ENCODE data around the gene KRT33A. TPM values are rescaled to one million over a fixed set of nuclear protein-coding genes. Genes with fewer than 3 reads are reported as not detected.
"Not testable (repeated sequence)": the region's sequence is repeated elsewhere in the genome, so short reads cannot be mapped to it uniquely, and the experiment has no call there.

KRT33A gene
- total RNA-seq, 1 donor from 2014 or later = not detected

GRCh38 chr17:41363881-41364280 lies 13.3 kb upstream of the KRT33A start:
- DNase-seq (ENCODE audit: low read depth in 2 of 2) = no peak

- DNase-seq (ENCODE audit: low read depth in 2 of 2) = no peak
These were observed 9.8 kb upstream of the KRT33A start for GRCh38 chr17:41360296-41360995.

GRCh38 chr17:41354536-41354935 lies 3.9 kb upstream of the KRT33A start:
- no peak for DNase-seq (ENCODE audit: low read depth in 2 of 2)

- DNase-seq (ENCODE audit: low read depth in 2 of 2) = no peak
These were observed 2.2 kb upstream of the KRT33A start for GRCh38 chr17:41352597-41353366.

- DNase-seq (ENCODE audit: low read depth in 2 of 2) = no peak
These were observed 549 bp upstream of the KRT33A start for GRCh38 chr17:41351177-41351576.

GRCh38 chr17:41347869-41348760 lies 2.5 kb downstream of the KRT33A start:
- no peak for DNase-seq (ENCODE audit: low read depth in 2 of 2)

- DNase-seq (ENCODE audit: low read depth in 2 of 2) = not testable (repeated sequence)
These were observed 4.2 kb downstream of the KRT33A start for GRCh38 chr17:41346421-41346820.

- no peak for DNase-seq (ENCODE audit: low read depth in 2 of 2)
These were observed 4.6 kb downstream of the KRT33A start for GRCh38 chr17:41345992-41346391.

GRCh38 chr17:41343029-41343428 lies 7.6 kb downstream of the KRT33A start:
- DNase-seq (ENCODE audit: low read depth in 2 of 2) = no peak

- DNase-seq (ENCODE audit: low read depth in 2 of 2) = no peak
These were observed 9.4 kb downstream of the KRT33A start for GRCh38 chr17:41340934-41341861.

GRCh38 chr17:41340494-41340893 lies 10.1 kb downstream of the KRT33A start:
- DNase-seq (ENCODE audit: low read depth in 2 of 2) = no peak

GRCh38 chr17:41339571-41340172 lies 11.0 kb downstream of the KRT33A start:
- no peak for DNase-seq (ENCODE audit: low read depth in 2 of 2)

GRCh38 chr17:41338961-41339485 lies 11.6 kb downstream of the KRT33A start:
- no peak for DNase-seq (ENCODE audit: low read depth in 2 of 2)

GRCh38 chr17:41335747-41336146 lies 14.9 kb downstream of the KRT33A start:
- no peak for DNase-seq (ENCODE audit: low read depth in 2 of 2)

GRCh38 chr17:41334385-41335305 lies 16.0 kb downstream of the KRT33A start:
- no peak for DNase-seq (ENCODE audit: low read depth in 2 of 2)

GRCh38 chr17:41333836-41334235 lies 16.8 kb downstream of the KRT33A start:
- DNase-seq (ENCODE audit: low read depth in 2 of 2) = no peak

- no peak for DNase-seq (ENCODE audit: low read depth in 2 of 2)
These were observed 17.5 kb downstream of the KRT33A start for GRCh38 chr17:41333098-41333497.

- no peak for DNase-seq (ENCODE audit: low read depth in 2 of 2)
These were observed 18.4 kb downstream of the KRT33A start for GRCh38 chr17:41332239-41332638.

GRCh38 chr17:41331606-41332005 lies 19.0 kb downstream of the KRT33A start:
- DNase-seq (ENCODE audit: low read depth in 2 of 2) = no peak
